Activated T-cell treated with anti-CD3 and anti-CD28 coated beads, Interleukin-2, amount 50 U/mL, for 72 hours (primary cell): ENCODE data around the gene DLX3. TPM values are rescaled to one million over a fixed set of nuclear protein-coding genes. Genes with fewer than 3 reads are reported as not detected.
A peak's percentile ranks its signal among the peaks of the same experiment; 100 is the strongest.

Experiments used
- ATAC-seq, 2 donors: fragments of 150-1000 bp; cut with Tn5 transposase; replicated peaks in 1 of 2; 2 replicates each; pipeline ENCODE4 v1.10.0; 2021; ENCODE audit warnings: moderate library complexity in 2 of 2, mild to moderate bottlenecking in 1 of 2
- DNase-seq, 2 donors: peaks; one replicate each; pipeline ENCODE4 v3.0.0; 2021 to 2022; ENCODE audit warnings: mixed read lengths in 1 of 2
- H3K27ac Mint-ChIP-seq: one replicate; pipeline ENCODE4 v1.8.0; 2022; ENCODE audit warnings: mild to moderate bottlenecking, moderate library complexity, mixed read lengths
- H3K27me3 Mint-ChIP-seq: one replicate; pipeline ENCODE4 v1.8.0; 2022; ENCODE audit warnings: low read depth, mixed read lengths
- H3K36me3 Mint-ChIP-seq, 2 donors: one replicate each; pipeline ENCODE4 v1.8.0; 2022; ENCODE audit warnings: mixed read lengths in 2 of 2, mild to moderate bottlenecking in 1 of 2; ENCODE audit not compliant: insufficient read depth in 2 of 2
- H3K4me1 Mint-ChIP-seq: one replicate; pipeline ENCODE4 v1.8.0; 2022; ENCODE audit warnings: low read depth, mixed read lengths
- H3K4me3 Mint-ChIP-seq, 2 donors: one replicate each; pipeline ENCODE4 v1.8.0; 2022; ENCODE audit warnings: mild to moderate bottlenecking in 2 of 2, mixed read lengths in 2 of 2, moderate library complexity in 2 of 2
- H3K9me3 Mint-ChIP-seq, 2 donors: one replicate each; pipeline ENCODE4 v1.8.0; 2022; ENCODE audit warnings: mixed read lengths in 2 of 2
- total RNA-seq, 2 donors: library from RNA; stranded (reverse); gene quantifications; one replicate each; pipeline ENCODE4 v1.2.3, GENCODE V29; 2022

DLX3 gene
- total RNA-seq, 2 donors from 2014 or later: 0.12 TPM; not detected in 1

DNA sequence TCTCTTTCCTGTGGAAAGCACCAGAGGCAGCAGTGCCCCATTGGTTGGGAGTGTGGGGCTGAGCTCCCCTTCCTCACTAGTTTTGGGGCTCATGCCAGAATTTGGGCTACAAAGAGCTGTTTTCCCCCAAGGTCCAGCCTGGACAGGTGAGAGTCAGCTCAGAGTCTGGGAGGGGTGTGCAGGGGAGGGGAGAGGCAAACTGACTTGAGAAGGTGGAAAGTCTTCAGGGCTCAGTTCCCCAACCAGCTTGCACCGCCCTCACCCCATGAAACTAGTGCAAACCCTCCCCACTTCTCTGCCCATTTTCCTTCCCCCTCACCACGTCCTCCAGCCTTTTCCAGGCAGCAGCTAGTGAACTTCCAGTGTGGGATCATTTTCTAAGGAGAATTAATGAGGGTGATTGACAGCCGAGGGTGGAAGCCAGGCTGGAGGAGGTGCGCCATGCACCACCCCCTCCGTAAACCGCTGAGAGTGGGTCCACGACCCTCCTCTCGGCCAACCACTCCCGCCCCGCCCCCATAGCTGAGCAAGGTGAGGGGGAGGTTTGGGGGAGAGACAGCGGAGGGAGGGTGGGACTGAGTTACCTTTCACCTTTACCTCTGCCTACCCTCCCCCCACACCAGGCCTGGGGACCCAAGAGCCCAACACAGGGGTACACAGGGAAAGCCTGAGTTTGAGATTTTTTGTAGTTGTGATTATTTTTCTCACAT is 32.3 kb downstream of the DLX3 start:
- ATAC-seq (no peak), DNase-seq (no peak)
- Mint-ChIP-seq H3K36me3 (peaks cover 0 to 2% of the 10 kb centered on the region in 2 donors), H3K27ac (no peak overlapping the region), H3K4me3 (peak overlapping the region in 1 of 2 donors; percentile 64), H3K27me3 (peaks cover 69% of the 10 kb centered on the region), H3K9me3 (no peaks in the 10 kb centered on the region), H3K4me1 (peaks cover 39% of the 10 kb centered on the region)

DNA sequence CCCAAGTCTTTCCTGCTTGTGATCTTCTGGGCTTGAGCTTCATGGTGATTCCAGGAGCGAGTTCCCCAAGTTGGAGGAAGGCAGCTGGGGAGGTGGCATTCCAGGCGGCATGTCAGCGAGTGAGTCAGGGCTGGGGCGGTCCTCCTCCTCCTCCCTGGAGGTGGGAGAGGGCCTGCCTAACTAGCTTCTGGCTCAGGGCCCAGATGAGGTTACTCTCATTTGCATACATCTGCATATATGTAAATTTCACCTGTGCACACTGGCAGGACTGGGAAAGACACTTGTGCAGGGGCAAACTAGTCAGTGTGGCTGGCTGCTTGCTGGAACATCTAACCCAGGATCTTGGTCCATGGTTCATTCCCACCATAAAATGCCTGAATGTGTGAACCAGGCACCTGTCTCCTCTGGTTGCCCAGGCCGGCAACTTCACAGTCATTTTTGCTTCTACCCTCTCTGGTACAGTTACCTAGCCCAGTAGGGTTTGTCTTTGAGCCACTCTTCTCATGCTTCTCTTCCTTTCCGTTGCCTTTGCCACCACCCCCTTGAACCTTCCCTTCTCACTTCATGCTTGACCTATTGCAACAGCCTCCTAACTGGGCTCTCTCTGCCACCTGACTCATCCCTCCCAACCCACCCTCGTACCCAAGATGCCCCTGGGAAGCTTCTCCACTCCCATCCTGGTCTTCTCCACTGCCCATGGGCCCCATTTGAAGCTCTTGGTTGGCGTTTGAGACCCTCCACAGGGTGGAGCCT is 35.7 kb downstream of the DLX3 start:
- Mint-ChIP-seq H3K4me1 (peaks cover 13% of the 10 kb centered on the region), H3K36me3 (peaks cover 0 to 2% of the 10 kb centered on the region in 2 donors), H3K27me3 (peaks cover 45% of the 10 kb centered on the region), H3K9me3 (no peaks in the 10 kb centered on the region), H3K4me3 (no peak overlapping the region), H3K27ac (no peak overlapping the region)
- DNase-seq (no peak), ATAC-seq (no peak)

GRCh38 chr17:49958723-49959122 is 36.3 kb downstream of the DLX3 start:
- DNase-seq: no peak
- peaks cover 6% of the 10 kb centered on the region for H3K4me1 Mint-ChIP-seq
- no peaks in the 10 kb centered on the region for H3K9me3 Mint-ChIP-seq
- H3K27ac Mint-ChIP-seq: no peak overlapping the region
- no peak overlapping the region for H3K4me3 Mint-ChIP-seq
- H3K36me3 Mint-ChIP-seq: peaks cover 0 to 2% of the 10 kb centered on the region in 2 donors
- no peak for ATAC-seq
- H3K27me3 Mint-ChIP-seq: peaks cover 45% of the 10 kb centered on the region

DNA sequence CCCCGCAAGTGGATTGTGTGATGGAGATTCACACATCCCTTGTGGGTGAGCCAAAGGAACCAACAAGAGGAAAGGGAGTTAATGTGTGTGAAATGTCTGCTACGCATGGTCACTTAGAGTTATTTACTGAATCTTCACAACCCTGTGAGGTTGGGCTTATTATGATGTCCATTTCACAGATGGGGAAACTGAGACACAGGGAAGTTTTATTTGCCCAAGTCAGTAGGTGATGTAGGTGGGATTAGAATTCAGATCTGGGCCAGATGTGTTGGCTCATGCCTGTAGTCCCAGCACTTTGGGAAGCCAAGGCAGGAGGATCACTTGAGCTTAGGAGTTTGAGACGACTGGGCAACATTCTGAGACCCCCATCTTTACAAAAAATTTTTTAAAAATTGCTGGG is 37.7 kb downstream of the DLX3 start:
- H3K4me1 Mint-ChIP-seq: no peaks in the 10 kb centered on the region

GRCh38 chr17:49956780-49957179 is 38.2 kb downstream of the DLX3 start:
- Mint-ChIP-seq H3K36me3 (no peaks in the 10 kb centered on the region), H3K9me3 (no peaks in the 10 kb centered on the region), H3K27ac (no peak overlapping the region), H3K4me3 (no peak overlapping the region), H3K4me1 (no peaks in the 10 kb centered on the region), H3K27me3 (peaks cover 44% of the 10 kb centered on the region)
- DNase-seq (no peak), ATAC-seq (no peak)

More for the DNA sequence above, 37.7 kb downstream of the DLX3 start:
- DNase-seq (no peak), ATAC-seq (no peak)
- Mint-ChIP-seq H3K27me3 (peaks cover 44% of the 10 kb centered on the region), H3K36me3 (no peaks in the 10 kb centered on the region), H3K4me3 (no peak overlapping the region), H3K27ac (no peak overlapping the region), H3K9me3 (no peaks in the 10 kb centered on the region)

DNA sequence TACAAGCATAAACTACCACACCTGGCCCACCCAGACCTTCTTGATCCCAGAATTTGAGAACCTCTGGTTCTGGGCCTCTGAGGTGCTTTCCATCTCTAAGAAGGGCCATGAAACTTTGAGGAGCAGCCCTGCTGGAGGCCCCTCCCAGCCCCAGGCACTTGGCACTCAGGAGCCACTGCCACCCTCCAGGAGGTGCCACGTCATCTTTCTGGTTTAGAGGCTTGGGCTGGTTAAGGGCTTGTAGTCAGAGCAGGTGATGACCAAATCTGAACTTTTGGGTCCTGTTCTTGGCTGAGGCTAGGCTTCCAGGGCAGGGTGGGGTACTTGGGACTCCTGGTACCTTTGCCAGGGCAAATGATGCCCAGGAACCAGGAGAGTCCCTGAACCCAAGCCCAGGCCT is 39.9 kb downstream of the DLX3 start:
- H3K27me3 Mint-ChIP-seq: peaks cover 49% of the 10 kb centered on the region
- no peak overlapping the region for H3K4me3 Mint-ChIP-seq
- no peak overlapping the region for H3K27ac Mint-ChIP-seq
- no peaks in the 10 kb centered on the region for H3K4me1 Mint-ChIP-seq
- H3K36me3 Mint-ChIP-seq: no peaks in the 10 kb centered on the region
- H3K9me3 Mint-ChIP-seq: no peaks in the 10 kb centered on the region
- no peak for DNase-seq
- ATAC-seq: peak in 1 of 2 donors; percentile 43

DNA sequence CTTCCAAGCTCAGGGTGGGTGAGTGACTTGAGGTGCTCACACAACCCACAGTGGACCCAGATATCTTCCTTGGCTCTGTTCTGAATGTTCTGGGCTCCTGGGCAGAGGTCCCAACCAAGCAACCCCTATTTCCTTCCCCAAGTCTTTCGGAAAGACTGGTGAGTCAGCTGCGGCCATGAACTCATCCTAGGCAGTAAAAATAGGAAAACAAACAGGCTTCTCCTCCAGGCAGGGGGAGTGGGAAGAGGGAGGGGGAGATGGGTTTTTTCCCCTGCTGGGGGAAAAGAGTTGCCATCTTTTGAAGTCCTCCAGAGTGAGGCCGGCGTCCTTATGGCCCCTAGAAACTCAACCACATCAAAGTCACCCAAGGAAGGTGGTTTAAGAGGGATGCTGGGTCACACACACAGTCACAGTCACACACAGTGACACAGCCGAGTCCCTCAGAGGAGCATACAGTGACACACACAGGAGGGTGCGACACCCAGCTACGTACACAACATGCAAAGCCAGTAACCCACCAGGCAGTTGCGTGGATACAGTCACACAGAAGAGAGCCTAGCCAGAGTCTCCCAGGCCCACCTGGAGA is 42.0 kb downstream of the DLX3 start:
- H3K27me3 Mint-ChIP-seq: peaks cover 61% of the 10 kb centered on the region
- no peak overlapping the region for H3K4me3 Mint-ChIP-seq
- no peak for DNase-seq
- H3K36me3 Mint-ChIP-seq: no peaks in the 10 kb centered on the region
- no peaks in the 10 kb centered on the region for H3K4me1 Mint-ChIP-seq
- no peaks in the 10 kb centered on the region for H3K9me3 Mint-ChIP-seq
- ATAC-seq: peak in 1 of 2 donors; percentile 11
- no peak overlapping the region for H3K27ac Mint-ChIP-seq

DNA sequence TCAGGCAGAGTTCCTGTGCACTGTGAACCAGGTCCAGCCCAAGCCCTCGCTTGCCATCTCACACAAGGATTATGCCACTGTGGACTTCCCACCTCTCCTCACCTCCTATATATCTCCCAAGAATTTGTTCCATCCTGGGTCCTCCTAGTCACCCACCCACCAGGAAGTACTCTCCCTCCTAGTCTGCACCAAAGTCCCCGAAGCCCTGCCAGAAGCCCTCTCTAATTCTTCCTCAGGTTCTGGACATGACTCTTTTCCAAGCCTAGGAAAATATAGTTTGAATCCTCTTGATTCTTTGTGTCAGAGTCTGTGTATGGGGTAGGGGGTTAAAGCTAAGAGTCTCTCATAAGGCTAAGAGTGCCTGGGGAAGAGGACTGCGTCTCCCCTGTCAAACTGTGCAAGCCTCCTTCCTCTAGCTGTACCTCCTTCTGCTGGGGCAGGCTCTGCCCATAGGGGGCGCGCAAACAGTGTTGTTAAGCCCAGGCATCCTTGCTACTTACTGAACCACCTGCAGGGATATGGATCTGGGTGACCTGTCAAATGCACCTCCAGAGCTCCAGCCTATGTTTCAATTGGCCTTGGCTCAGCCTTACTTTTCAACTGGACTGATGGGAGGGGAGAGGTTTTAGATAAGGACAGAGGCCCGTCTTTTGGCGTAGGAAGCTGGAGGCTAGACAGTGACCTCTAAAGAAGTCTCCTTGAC is 42.7 kb downstream of the DLX3 start:
- no peaks in the 10 kb centered on the region for H3K9me3 Mint-ChIP-seq
- peak; percentile 84 to 85 for DNase-seq
- H3K27ac Mint-ChIP-seq: no peak overlapping the region
- no peaks in the 10 kb centered on the region for H3K4me1 Mint-ChIP-seq
- no peaks in the 10 kb centered on the region for H3K36me3 Mint-ChIP-seq
- H3K4me3 Mint-ChIP-seq: no peak overlapping the region
- H3K27me3 Mint-ChIP-seq: peaks cover 59% of the 10 kb centered on the region
- ATAC-seq: peak; percentile 90

- H3K36me3 Mint-ChIP-seq: no peaks in the 10 kb centered on the region
- H3K27ac Mint-ChIP-seq: no peak overlapping the region
- ATAC-seq: no peak
- no peak for DNase-seq
- H3K27me3 Mint-ChIP-seq: peaks cover 52% of the 10 kb centered on the region
- no peaks in the 10 kb centered on the region for H3K9me3 Mint-ChIP-seq
- H3K4me3 Mint-ChIP-seq: no peak overlapping the region
- no peaks in the 10 kb centered on the region for H3K4me1 Mint-ChIP-seq
These were observed 43.5 kb downstream of the DLX3 start for GRCh38 chr17:49951362-49952082.

DNA sequence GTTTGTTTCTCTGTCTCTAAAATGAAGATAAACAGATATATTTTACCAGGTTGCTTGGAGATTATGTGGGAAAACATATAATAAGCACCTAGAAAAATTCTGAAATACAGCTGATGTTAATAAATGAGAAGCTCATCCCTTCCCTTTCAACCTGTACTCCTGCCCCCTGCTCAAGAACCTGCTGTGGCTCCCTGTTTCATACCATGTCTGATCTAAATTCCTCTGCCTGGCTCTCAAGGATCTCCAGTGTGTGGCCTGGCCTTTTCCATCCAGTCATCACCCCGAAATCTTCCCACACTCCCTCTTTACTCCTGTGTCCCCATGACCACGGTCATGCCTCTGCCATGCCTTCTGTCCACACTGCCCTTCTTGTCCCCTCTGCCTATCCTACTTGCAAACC is 45.4 kb downstream of the DLX3 start:
- H3K4me1 Mint-ChIP-seq: no peaks in the 10 kb centered on the region
- no peak for ATAC-seq
- no peak for DNase-seq
- H3K9me3 Mint-ChIP-seq: no peaks in the 10 kb centered on the region
- no peak overlapping the region for H3K27ac Mint-ChIP-seq
- peaks cover 56% of the 10 kb centered on the region for H3K27me3 Mint-ChIP-seq
- H3K36me3 Mint-ChIP-seq: no peaks in the 10 kb centered on the region
- H3K4me3 Mint-ChIP-seq: no peak overlapping the region

GRCh38 chr17:49946964-49947584 is 48.0 kb downstream of the DLX3 start:
- no peaks in the 10 kb centered on the region for H3K36me3 Mint-ChIP-seq

DNA sequence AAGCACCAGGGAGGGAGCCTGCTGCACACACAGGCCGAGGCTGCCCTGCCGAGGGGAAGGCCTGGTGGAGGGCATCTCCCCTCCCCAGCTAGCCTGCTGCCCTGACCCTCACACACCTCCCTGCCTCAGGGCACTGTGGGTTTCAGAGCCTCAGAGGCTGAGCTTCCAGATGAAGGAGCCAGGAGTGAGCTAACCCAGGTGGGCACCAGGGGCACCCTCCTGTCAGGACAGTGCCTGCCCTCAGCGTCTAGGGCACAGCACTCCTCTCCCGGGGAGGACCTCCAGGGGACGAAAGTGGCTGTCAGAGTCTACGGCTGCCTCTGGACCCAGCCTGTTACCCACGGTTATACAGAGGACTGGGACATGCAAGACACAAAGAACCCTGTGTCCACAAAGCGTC is 48.8 kb downstream of the DLX3 start:
- Mint-ChIP-seq H3K4me3 (no peak overlapping the region), H3K4me1 (no peaks in the 10 kb centered on the region), H3K27me3 (peaks cover 40% of the 10 kb centered on the region), H3K27ac (no peak overlapping the region), H3K36me3 (no peaks in the 10 kb centered on the region), H3K9me3 (no peaks in the 10 kb centered on the region)
- ATAC-seq (no peak), DNase-seq (no peak)

More at GRCh38 chr17:49946964-49947584, 48.0 kb downstream of the DLX3 start:
- Mint-ChIP-seq H3K27me3 (peaks cover 48% of the 10 kb centered on the region), H3K9me3 (no peaks in the 10 kb centered on the region), H3K27ac (no peak overlapping the region), H3K4me3 (no peak overlapping the region), H3K4me1 (no peaks in the 10 kb centered on the region)
- DNase-seq (no peak), ATAC-seq (no peak)
